ENCODE results near the gene UBE2G2.

Gene UBE2G2
- total RNA-seq = 25.3 to 99.3 (median 75.1) reads per million in 18 experiments

- DNase-seq = peak; percentile 81 to 84
Observed at GRCh38 chr21:44801468-44802395, at the start of gene UBE2G2. Gene UBE2G2, minus strand, starts transcription at chr21:44801820. Its CDS starts 72 bp downstream, at chr21:44801748.

- DNase-seq = no peak
Observed at GRCh38 chr21:44850905-44851657, 49.5 kb upstream of the UBE2G2 start.

- no peak for DNase-seq
Observed at GRCh38 chr21:44850208-44850800, 48.7 kb upstream of the UBE2G2 start.

GRCh38 chr21:44849616-44850130 lies 48.1 kb upstream of the UBE2G2 start:
- peak; percentile 75 to 91 for DNase-seq

GRCh38 chr21:44848821-44849521 lies 47.4 kb upstream of the UBE2G2 start:
- DNase-seq = no peak

- no peak for DNase-seq
Observed at GRCh38 chr21:44847261-44848056, 45.8 kb upstream of the UBE2G2 start.

GRCh38 chr21:44846485-44847260 lies 45.1 kb upstream of the UBE2G2 start:
- DNase-seq = peak; percentile 64 to 71

- DNase-seq = no peak
Observed at GRCh38 chr21:44846224-44846484, 44.5 kb upstream of the UBE2G2 start.

GRCh38 chr21:44845418-44846223 lies 44.0 kb upstream of the UBE2G2 start:
- DNase-seq = peak; percentile 49 to 60

GRCh38 chr21:44844256-44844655 lies 42.6 kb upstream of the UBE2G2 start:
- DNase-seq = no peak

GRCh38 chr21:44842721-44843445 lies 41.3 kb upstream of the UBE2G2 start:
- DNase-seq = no peak

GRCh38 chr21:44842087-44842486 lies 40.5 kb upstream of the UBE2G2 start:
- DNase-seq = no peak

GRCh38 chr21:44840771-44841170 lies 39.2 kb upstream of the UBE2G2 start:
- DNase-seq = no peak

GRCh38 chr21:44838951-44839350 lies 37.3 kb upstream of the UBE2G2 start:
- DNase-seq = no peak

GRCh38 chr21:44838039-44838895 lies 36.6 kb upstream of the UBE2G2 start:
- no peak for DNase-seq

- no peak for DNase-seq
Observed at GRCh38 chr21:44837537-44837936, 35.9 kb upstream of the UBE2G2 start.

- DNase-seq = peak; percentile 41 to 78
Observed at GRCh38 chr21:44836666-44837471, 35.2 kb upstream of the UBE2G2 start.

GRCh38 chr21:44836349-44836665 lies 34.7 kb upstream of the UBE2G2 start:
- no peak for DNase-seq
